GM21717 (cell line): ENCODE results near the gene ALG14.
"Not testable (repeated sequence)": the region's sequence is repeated elsewhere in the genome, so short reads cannot be mapped to it uniquely, and the experiment has no call there.

Source experiments
- ATAC-seq: cut with Tn5 transposase; IDR thresholded peaks from one replicate; pipeline ENCODE4 v1.9.1; 2021; ENCODE audit warnings: mild to moderate bottlenecking, moderate library complexity; ENCODE audit not compliant: unreplicated experiment

ALG14 gene, protein sequence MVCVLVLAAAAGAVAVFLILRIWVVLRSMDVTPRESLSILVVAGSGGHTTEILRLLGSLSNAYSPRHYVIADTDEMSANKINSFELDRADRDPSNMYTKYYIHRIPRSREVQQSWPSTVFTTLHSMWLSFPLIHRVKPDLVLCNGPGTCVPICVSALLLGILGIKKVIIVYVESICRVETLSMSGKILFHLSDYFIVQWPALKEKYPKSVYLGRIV

DNA sequence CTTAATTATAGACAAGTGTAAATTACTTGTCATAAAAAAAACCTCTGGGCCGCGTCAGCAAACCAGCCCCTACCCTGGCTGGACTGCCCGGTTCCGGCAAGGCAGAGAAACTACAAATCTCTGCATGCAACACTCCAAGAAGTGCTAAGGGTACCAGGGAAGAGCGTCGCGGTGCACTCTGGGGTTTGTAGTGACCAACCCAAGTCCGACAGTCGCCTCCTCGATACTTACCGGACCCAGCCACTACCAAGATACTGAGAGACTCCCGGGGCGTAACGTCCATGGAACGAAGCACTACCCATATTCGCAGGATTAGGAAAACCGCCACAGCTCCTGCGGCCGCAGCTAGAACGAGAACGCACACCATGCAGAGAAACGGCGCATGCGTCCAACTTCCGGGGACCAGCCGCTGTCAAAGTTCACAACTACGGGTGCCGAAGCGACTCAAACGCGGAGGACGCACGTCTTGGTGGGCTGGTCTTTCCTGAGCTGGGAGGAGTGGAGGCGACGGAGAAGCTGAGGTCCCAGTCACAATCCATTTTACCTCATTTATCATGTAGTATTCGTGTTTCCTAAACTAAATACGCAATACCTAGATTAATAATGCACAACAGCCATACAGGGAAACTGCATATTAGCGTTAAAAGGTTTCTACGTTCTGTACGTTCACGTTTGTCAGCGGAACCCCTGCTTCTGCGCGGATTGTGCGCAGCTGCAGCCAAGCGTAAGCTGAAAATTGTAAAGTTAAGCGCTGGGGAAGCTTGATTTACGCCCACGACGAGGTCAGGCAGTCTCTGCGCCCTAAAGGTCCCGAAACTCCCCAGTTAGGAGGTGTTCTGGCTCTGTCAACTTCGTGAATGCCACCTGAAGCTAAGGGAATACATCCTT, at the start of gene ALG14:
ALG14 (minus strand) TSS at position 420 of the 888 bp plus-strand sequence; CDS start at position 367, 53 bp downstream.
- peak; percentile 98 for ATAC-seq

DNA sequence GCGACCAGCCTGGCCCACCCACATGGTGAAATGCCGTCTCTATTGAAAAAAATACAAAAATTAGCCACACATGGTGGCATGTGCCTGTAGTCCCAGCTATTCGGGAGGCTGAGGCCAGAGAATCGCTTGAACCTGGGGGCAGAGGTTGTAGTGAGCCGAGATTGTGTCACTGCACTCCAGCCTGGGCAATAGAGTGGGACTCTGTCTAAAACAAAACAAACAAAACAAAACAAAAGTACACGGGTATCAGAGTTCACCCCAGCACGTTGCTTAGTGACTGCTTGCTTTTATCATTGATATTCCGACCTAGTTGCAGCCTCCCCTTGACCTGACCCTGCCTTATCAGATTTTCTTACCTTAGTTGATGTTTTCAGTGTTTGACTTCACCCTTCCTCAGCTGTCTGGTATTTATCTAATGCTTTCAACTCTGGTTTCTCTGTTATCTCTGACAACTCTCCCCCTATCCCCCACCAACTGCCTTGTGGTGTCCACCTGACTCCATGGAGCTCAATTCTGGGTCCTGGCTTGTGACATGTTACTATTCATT, 49.5 kb upstream of the ALG14 start:
- no peak for ATAC-seq

DNA sequence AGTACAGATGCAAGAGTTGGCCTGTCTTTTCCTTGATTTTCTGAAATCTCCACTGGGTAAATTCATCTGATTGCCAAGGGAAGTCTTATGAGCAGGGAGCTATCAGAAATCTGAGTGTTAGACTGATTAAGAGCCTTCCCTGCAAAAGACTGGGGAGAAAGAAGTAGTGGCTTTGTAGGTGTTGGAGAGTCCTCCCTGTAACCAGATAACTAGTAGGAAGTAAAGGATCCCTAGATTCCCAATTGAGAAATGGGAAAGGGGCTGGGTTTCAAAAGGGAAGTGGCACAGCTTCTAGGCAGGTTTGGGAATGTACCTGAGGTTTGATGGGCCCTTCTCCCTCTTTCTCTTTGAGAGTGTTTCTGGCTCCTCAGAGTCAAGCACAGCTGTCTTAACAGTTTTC, 46.5 kb upstream of the ALG14 start:
- no peak for ATAC-seq

DNA sequence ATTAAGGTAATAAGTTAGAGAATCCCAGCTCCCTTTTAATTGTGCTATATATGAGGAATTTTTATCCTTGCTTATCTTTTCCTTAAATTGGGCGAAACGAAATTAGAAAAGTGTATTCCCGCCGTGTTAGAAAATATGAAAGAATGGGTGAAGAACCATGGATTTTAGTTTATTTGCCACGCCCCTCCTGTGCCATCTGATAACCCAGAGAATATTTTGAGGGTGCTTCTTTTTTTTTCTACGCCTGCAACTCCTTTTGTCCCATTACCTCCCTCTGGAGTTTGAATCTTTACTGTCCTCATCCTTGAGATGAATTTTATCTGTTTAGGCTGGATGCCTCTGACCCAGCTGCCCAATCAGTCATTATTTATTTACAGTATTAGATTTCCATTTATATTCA, 46.0 kb upstream of the ALG14 start:
- no peak for ATAC-seq

DNA sequence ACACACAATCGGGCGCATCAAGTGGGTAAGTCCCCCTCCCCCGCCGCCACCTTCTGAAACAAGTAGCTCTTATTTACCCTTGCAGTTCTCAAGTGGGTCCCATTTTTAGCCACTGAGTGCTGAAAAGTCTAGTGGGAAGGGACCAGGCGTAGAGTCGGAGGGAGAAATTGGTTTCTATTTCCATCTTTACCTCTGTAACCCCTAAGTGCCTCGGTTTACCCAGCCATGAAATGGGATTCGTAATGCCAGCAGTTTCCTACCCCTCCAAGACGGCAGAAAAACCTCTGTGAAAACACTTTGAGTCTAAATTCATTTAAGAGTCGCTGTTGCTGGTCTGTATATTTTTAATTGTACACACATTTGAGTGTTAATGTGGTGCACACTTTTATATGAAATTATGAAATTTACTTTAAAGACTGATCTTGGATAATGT, 45.3 kb upstream of the ALG14 start:
- ATAC-seq, result no peak

DNA sequence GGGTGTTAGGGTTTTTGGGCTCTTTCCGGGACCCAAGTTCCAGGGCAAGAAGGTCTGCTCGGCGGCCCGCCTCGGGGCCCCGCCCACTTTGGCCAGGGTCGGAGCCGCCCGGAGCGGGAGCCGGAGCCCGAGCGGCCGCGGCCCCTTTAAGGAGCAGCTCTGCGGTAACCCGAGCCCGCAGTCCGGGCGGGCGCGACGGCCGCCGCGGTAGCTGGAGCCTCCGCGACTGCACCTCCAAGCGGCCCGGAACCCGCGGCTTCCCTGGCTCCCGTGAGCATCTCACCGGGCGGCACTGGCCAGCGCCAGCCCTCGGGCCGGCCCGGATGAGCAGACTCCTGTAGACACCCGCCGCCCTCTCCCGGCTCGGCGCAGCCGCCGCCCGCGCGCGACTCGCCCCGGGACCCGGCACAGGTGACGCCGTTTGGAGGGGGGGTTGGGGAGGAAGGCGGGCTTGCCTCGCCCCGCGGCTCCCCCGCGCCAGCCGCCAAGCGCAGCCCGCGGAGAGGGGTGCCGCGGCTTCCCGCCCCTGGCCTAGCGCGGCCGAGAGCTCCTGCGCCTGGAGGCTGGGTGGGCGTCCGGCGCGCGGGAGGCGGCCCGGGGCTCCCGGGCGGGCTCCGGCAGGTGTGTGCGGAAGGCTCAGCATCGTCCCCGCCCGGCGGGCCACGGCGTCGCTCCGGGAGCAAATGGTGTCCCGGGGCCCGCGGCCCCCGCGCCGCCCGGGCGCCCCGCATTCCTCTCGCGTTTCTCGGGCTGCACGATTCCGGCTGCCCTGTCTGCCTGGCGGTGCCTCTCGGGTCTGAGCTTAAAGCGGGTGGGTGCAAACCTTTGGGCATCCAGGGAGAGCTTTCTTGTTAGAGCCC, 44.7 kb upstream of the ALG14 start, which contains the start of gene TLCD4:
TLCD4 (plus strand) TSS at position 149 of the 860 bp plus-strand sequence. CDS start 26,547 bp downstream, outside the sequence.
- peak; percentile 57 for ATAC-seq

DNA sequence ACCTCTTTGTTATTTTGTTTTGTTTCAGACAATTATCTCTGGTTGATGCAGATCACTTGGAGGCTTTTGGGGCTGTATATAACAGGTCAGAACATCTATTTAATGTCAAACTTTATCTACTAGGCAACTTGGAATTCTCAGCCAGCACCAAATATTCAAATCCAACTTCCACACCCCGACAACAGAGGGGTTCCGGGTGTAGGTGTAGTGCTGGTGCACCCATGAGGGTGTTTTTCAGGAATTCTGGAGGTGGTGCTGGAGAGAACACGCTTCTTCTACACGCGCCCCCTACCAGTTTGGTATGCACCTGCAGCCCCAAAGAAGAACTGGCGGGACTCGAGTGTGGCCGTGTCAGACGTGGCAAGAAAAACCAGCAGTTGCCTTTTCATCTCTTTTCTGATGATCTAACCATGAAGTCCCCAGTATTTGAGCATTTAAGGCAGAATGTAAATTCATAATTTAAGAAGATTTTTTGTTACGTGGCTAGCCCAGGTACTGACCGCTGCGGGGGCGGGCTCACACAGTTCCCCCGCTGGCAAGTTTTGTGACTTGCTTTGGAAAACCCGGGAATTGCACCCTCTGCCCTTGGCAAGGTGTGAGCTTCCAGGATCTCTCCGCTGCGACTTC, 43.9 kb upstream of the ALG14 start:
- peak; percentile 57 for ATAC-seq

DNA sequence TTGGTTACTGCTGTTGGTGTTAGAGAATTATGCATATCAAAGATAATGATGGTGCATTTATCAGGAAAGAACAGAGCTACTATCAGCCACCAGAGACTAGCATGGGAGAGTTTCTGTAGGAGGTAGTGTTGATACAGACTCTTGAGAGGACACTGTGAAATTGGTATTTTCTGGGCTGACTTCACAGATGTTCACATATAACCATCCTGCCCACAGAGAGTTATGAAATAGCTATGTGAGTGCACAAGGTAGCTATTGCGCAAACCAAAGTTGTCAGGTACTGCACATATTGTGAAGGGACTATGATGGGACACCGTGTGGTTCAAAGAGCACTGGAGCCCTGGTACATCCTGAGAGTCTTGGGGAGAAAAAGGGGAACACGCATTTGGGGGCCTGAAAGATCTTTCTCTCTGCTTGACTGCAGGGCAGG, 43.0 kb upstream of the ALG14 start:
- ATAC-seq, result no peak

DNA sequence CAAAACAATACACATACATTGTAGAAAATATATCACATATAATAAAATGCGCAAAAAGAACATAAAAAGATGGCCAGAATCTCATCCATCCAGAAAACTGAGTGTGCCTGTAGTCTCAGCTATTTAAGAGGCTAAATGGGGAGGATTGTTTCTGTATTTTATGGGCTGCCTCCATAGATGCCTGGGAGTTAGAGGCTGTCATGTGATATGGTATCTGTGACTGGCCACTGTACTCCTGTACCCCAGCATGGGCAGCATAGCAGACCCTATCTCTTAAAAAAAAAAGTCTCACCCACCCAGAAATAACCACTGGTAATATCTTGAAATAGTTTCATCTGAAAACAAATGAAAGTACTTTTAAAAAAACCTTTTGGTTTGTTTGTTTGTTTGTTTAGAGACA, 40.9 kb upstream of the ALG14 start:
- no peak for ATAC-seq

DNA sequence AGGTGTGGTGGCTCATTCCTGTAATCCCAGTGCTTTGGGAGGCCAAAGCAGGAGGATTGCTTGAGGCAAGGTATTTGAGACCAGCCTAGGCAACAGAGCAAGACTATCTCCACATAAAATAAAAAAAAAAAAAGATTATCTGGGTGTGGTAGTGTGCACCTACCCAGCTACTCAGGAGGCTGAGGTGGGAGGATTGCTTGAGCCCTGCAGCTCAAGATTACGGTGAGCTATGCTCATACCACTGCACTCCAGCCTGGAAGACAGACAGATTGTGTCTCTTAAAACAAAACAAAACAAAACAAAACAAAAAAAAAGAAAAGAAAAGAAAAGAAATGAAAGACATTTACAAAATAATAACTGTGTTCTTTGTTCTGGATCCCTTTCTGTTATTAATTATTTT, 38.3 kb upstream of the ALG14 start:
- ATAC-seq, result no peak

DNA sequence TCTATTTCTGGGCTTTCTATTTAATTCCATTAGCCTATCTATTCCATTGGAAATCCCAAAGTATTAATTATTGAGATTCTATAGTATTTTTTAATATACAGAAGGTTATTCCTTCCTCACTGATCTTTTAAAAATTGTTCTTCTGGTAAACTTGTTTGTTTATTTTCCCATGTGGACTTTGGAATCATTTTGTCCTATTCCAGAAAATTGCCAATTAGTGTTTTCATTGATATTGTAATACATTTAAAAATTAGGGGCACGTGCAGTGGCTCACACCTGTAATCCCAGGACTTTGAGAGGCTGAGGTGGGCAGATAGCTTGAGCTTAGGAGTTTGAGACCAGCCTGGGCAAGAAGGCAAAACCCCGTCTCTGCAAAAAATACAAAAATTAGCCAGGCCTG, 36.0 kb upstream of the ALG14 start:
- no peak for ATAC-seq

DNA sequence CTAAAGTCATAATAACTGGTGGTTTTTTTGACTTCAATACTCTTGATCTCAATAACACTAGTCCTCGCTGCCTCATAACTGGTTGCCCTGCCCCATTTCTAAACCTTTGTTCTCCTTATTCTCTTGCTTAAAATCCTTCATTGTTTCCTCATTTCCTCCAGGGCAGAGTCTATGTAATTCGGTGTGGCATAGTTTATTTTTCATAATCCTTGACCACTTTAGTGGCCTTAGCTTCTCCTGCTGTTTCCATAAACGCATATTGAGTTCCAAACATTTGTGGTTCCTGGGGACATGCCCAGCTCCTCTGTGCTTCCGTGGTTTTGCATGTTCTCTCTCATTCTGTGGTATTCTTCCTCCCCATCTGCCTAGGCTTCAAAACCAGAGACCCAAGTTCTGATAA, 25.4 kb upstream of the ALG14 start:
- no peak for ATAC-seq

DNA sequence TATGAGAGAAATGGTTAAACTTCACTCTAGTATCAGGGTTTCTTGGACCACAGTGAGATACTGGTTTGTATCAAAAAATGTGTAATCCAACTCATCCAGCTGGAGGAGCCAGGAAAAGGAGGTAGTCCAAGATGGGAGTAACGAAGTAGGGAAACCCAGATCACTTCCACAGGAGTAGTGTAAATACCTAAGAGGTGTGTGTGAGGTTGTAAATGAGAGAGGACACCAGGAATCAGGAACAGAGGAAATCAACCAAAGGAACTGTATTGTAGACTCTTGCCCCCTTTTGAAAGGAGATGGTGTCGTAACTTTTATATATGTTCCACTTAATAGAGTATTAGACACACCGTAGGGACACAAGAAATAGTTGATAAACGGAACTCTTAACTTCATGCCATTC, 24.7 kb upstream of the ALG14 start:
- ATAC-seq, result no peak

DNA sequence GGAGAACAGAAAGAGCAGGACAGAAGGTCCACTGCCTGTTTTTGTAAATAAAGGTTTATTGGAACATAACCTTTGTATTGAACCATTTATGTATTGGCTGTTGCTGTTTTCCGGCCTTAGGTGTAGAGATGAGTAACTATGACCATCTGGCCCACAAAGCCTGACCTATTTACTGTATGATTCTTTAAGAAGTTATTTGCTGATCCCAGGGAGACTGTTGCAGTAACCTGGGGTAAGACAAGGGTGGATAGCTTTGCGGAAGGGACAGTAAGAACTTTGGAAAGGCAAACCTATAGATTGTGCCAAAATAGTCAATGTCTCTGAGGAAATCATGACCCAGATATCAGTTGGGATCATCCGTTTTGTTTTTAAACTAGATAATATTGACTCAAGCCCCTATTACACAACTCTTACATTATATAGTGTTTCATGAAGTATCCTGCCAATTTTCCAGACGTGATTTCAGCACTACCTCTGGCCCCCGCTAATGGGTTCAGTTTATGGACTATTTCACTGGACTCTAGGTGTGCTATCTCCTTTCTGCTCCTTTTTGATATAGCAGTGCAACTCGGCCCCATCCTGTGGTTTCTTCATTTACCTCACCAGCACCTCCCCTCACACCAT, 23.6 kb upstream of the ALG14 start:
- ATAC-seq, result no peak

DNA sequence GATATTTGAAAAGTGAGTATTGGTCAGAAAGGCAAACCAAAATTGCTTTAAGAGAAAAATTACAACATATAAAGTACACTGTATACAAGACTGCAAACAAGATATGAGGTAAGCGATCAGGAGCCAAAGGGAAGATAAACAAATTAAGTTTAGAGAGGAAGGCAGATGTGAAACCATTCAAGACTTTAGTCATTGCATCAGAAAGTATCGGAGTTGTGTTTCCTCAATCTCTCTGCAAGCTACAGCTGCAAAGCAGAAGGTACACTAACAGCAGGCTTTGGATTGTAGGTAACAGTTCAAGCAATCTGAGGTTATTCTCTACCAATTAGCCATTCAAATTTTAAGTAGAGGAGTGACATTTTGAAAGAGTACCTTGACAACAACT, 23.1 kb upstream of the ALG14 start:
- peak; percentile 96 for ATAC-seq

DNA sequence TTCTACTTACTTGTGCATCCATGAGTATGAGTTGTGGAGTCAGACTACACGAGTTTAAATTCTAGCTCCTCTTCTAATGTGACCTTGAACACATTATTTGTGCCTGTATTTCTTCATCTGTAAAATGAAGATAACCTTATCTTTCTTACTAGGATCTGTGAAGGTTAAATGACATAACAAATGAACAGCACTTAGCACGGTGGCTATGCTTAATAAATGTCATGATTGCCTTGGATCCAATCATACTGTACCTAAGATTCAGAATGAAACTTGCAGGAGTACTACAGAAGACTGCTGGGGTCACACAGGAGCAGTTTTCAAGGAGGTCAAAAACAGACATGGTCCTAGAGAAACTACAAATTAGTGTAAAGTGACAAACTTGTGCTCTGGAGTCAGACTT, 22.2 kb upstream of the ALG14 start:
- ATAC-seq, result no peak

DNA sequence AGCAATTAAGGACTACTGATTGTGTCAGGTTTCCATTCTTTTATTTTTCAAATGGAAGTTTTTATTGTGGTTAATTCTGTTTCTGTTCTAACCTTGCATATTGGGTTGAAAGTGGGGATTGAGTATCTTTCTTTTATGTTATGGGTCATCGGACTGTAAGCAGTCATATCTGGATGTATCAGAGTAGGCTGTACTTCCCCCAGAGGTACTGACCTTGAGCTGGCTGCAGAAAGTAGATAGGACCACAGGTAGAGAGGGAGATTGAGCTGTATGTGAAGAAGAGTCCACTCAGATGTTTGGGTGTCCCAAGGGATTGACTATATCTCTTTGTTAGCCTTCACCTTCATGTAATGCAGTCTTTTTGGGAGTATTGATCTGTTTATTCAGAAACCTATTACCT, 20.5 kb upstream of the ALG14 start:
- no peak for ATAC-seq

DNA sequence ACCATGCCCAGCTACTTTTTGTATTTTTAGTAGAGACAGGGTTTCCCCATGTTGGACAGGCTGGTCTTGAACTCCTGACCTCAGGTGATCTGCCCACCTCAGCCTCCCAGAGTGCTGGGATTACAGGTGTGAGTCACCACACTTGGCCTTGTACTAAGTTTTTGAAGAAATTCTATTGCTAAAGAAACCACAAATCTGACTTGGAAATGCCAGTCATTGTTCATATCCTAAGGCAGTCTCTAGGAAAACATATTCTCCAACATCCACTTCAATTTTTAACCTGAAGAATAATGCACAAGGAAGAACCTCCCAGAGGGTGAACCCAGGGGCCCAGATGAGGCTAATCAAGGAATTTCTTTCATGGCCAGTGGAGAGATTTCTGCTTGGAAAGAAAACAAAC, 20.1 kb upstream of the ALG14 start:
- ATAC-seq, result not testable (repeated sequence)

DNA sequence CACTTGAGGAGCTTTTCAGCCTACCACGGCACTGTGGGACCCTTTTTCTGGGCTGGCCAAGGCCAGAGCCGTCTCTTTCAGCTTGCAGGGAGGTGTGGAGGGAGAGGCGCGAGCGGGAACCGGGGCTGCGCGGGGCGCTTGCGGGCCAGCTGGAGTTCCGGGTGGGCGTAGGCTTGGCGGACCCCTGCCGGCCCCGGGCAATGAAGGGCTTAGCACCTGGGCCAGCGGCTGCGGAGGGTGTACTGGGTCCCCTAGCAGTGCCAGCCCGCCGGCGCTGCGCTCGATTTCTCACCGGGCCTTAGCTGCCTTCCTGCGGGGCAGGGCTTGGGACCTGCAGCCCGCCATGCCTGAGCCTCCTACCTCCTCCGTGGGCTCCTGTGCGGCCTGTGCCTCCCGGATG, 18.5 kb upstream of the ALG14 start:
- not testable (repeated sequence) for ATAC-seq

DNA sequence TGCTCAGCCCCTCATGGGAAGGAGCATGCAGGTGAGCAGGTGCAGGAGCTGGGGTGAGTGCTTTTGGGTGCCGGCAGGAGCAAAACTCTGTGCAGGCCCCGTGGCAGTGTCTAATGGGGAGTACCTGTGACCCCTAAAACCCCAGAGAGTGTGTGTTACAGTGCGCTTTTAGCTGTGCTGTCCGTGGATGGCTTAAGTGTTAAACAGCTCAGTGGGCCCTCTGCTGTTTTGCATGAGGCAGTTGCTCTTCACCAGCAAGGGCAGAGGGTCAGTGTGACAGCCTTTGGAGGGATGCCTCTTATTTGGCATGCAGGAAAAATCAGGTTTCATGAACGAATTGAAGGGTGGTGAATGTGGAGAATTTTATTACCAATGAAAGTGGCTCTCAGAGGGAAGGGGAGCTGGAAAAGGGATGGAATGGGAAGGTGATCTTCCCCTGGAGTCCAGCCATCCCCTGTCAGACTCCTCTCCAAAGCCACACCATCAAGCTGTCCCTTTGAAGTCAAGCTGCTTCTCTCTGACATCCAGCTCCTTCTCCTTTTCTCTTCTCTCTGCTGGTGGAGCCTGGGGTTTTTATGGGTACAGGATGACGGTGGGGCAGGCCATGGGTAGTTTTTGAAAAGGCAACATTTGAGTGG, 17.0 kb upstream of the ALG14 start:
- no peak for ATAC-seq
